MV-4-11 (cell line): Measurements from ENCODE around the gene AIF1L.
"Not testable (repeated sequence)": the region's sequence is repeated elsewhere in the genome, so short reads cannot be mapped to it uniquely, and the experiment has no call there.

Experiments used
- DNase-seq: peaks from one replicate; lab custom pipeline; 2025; lab: John Stamatoyannopoulos, UW

AIF1L gene

GRCh38 chr9:131120620-131121228 lies 24.4 kb downstream of the AIF1L start:
- DNase-seq: no peak

GRCh38 chr9:131121346-131121745 lies 25.0 kb downstream of the AIF1L start:
- no peak for DNase-seq

GRCh38 chr9:131122158-131122557 lies 25.8 kb downstream of the AIF1L start:
- DNase-seq: no peak

- DNase-seq: no peak
Measured at GRCh38 chr9:131125038-131125287, 28.6 kb downstream of the AIF1L start.

- peak; percentile 97 for DNase-seq
Measured at GRCh38 chr9:131125288-131126058, 29.1 kb downstream of the AIF1L start, which contains the start of gene NUP214. TSS of gene NUP214 (plus strand) at chr9:131125586. CDS start at chr9:131125705, 119 bp downstream.

- no peak for DNase-seq
Measured at GRCh38 chr9:131126059-131126426, 29.7 kb downstream of the AIF1L start.

GRCh38 chr9:131129183-131129582 lies 32.9 kb downstream of the AIF1L start:
- DNase-seq: no peak

- DNase-seq: no peak
Measured at GRCh38 chr9:131138676-131139075, 42.3 kb downstream of the AIF1L start.

- DNase-seq: no peak
Measured at GRCh38 chr9:131140112-131140511, 43.8 kb downstream of the AIF1L start.

- DNase-seq: no peak
Measured at GRCh38 chr9:131140550-131140949, 44.2 kb downstream of the AIF1L start.

- DNase-seq: no peak
Measured at GRCh38 chr9:131142160-131142559, 45.8 kb downstream of the AIF1L start.

GRCh38 chr9:131144201-131144600 lies 47.9 kb downstream of the AIF1L start:
- no peak for DNase-seq

- DNase-seq: no peak
Measured at GRCh38 chr9:131145245-131145644, 48.9 kb downstream of the AIF1L start.

- DNase-seq: no peak
Measured at GRCh38 chr9:131146186-131146585, 49.9 kb downstream of the AIF1L start.

GRCh38 chr9:131148276-131148675 lies 51.9 kb downstream of the AIF1L start:
- DNase-seq: no peak

GRCh38 chr9:131148966-131149687 lies 52.8 kb downstream of the AIF1L start:
- DNase-seq: no peak

- no peak for DNase-seq
Measured at GRCh38 chr9:131149688-131150053, 53.3 kb downstream of the AIF1L start.

- DNase-seq: no peak
Measured at GRCh38 chr9:131153595-131153994, 57.3 kb downstream of the AIF1L start.

- DNase-seq: not testable (repeated sequence)
Measured at GRCh38 chr9:131158673-131159072, 62.3 kb downstream of the AIF1L start.

GRCh38 chr9:131160416-131161112 lies 64.2 kb downstream of the AIF1L start:
- DNase-seq: no peak

GRCh38 chr9:131161585-131161984 lies 65.3 kb downstream of the AIF1L start:
- no peak for DNase-seq

- DNase-seq: no peak
Measured at GRCh38 chr9:131162886-131163285, 66.6 kb downstream of the AIF1L start.

GRCh38 chr9:131165523-131165922 lies 69.2 kb downstream of the AIF1L start:
- DNase-seq: no peak
